ENCODE data around the gene FNDC1.

DNA sequence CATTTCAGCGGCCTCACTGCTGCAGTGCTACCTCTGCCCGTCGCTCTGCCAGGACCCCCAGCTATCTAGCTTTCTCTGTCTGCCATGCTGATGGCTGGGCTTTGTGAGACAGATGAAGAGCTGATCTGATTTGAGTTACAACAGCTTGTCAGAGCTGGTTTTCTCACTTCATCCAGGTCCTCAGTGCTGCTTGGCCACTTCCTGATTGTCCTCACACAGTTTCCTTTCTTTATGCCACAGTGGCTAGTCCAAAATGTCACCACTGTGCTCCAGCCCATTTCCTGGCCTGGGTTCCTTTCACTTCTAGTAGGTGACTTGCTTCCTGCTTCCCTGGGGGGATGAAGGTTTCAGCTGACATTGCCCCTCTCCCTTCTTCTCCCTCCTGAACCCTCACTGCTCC lies 35.4 kb downstream of the FNDC1 start:
- no peak for TF ChIP-seq EZH2phosphoT487 (IDR thresholded peaks at IDR 0.05)
- TF ChIP-seq, protein P1, sequence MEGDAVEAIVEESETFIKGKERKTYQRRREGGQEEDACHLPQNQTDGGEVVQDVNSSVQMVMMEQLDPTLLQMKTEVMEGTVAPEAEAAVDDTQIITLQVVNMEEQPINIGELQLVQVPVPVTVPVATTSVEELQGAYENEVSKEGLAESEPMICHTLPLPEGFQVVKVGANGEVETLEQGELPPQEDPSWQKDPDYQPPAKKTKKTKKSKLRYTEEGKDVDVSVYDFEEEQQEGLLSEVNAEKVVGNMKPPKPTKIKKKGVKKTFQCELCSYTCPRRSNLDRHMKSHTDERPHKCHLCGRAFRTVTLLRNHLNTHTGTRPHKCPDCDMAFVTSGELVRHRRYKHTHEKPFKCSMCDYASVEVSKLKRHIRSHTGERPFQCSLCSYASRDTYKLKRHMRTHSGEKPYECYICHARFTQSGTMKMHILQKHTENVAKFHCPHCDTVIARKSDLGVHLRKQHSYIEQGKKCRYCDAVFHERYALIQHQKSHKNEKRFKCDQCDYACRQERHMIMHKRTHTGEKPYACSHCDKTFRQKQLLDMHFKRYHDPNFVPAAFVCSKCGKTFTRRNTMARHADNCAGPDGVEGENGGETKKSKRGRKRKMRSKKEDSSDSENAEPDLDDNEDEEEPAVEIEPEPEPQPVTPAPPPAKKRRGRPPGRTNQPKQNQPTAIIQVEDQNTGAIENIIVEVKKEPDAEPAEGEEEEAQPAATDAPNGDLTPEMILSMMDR (IDR thresholded peaks at IDR 0.05) = no peak

Measured in neural progenitor cell (in vitro differentiated cells).